ENCODE results near the gene RPGR.

The RPGR gene

GRCh38 chrX:38365954-38366353, 38.6 kb upstream of the RPGR start:
- H3K4me1 ChIP-seq: no peaks in the 10 kb centered on the region
- H3K9me3 ChIP-seq: no peaks in the 10 kb centered on the region
- H3K36me3 ChIP-seq: no peaks in the 10 kb centered on the region
- DNase-seq: no peak
- no peak overlapping the region for H3K4me3 ChIP-seq (ENCODE audit: low read depth, low read length)
- TF ChIP-seq CTCF (IDR thresholded peaks at IDR 0.05; ENCODE audit: low read depth, low read length): no peak
- H3K27me3 ChIP-seq: no peaks in the 10 kb centered on the region

GRCh38 chrX:38363046-38363445, 35.7 kb upstream of the RPGR start:
- Histone ChIP-seq H3K4me1 (no peaks in the 10 kb centered on the region), H3K27me3 (no peaks in the 10 kb centered on the region), H3K9me3 (no peaks in the 10 kb centered on the region), H3K4me3 (ENCODE audit: low read depth, low read length) (no peak overlapping the region), H3K36me3 (no peaks in the 10 kb centered on the region)
- no peak for TF ChIP-seq CTCF (IDR thresholded peaks at IDR 0.05; ENCODE audit: low read depth, low read length)
- DNase-seq: no peak

GRCh38 chrX:38357747-38358673, 30.7 kb upstream of the RPGR start:
- H3K36me3 ChIP-seq: no peaks in the 10 kb centered on the region
- H3K27me3 ChIP-seq: no peaks in the 10 kb centered on the region
- H3K9me3 ChIP-seq: no peaks in the 10 kb centered on the region
- no peak overlapping the region for H3K4me3 ChIP-seq (ENCODE audit: low read depth, low read length)
- DNase-seq: no peak
- no peak for TF ChIP-seq CTCF (IDR thresholded peaks at IDR 0.05; ENCODE audit: low read depth, low read length)
- no peaks in the 10 kb centered on the region for H3K4me1 ChIP-seq

- Histone ChIP-seq H3K36me3 (no peaks in the 10 kb centered on the region), H3K9me3 (no peaks in the 10 kb centered on the region), H3K4me3 (ENCODE audit: low read depth, low read length) (no peak overlapping the region), H3K4me1 (no peaks in the 10 kb centered on the region), H3K27me3 (no peaks in the 10 kb centered on the region)
- DNase-seq: no peak
- no peak for TF ChIP-seq CTCF (IDR thresholded peaks at IDR 0.05; ENCODE audit: low read depth, low read length)
Observed at GRCh38 chrX:38356401-38356800, 29.1 kb upstream of the RPGR start.

- Histone ChIP-seq H3K27me3 (no peaks in the 10 kb centered on the region), H3K36me3 (no peaks in the 10 kb centered on the region), H3K4me1 (no peaks in the 10 kb centered on the region), H3K4me3 (ENCODE audit: low read depth, low read length) (no peak within 1 kb of the TSS), H3K9me3 (no peaks in the 10 kb centered on the region)
- TF ChIP-seq CTCF (IDR thresholded peaks at IDR 0.05; ENCODE audit: low read depth, low read length): no peak
- no peak for DNase-seq
Observed at GRCh38 chrX:38352362-38352761, 25.1 kb upstream of the RPGR start, which contains the start of gene OTC. TSS of gene OTC (plus strand) at chrX:38352604. CDS start at chrX:38352697, 93 bp downstream.

GRCh38 chrX:38351346-38351745, 24.0 kb upstream of the RPGR start:
- no peak for DNase-seq
- Histone ChIP-seq H3K27me3 (no peaks in the 10 kb centered on the region), H3K4me1 (no peaks in the 10 kb centered on the region), H3K9me3 (no peaks in the 10 kb centered on the region), H3K36me3 (no peaks in the 10 kb centered on the region), H3K4me3 (ENCODE audit: low read depth, low read length) (no peak overlapping the region)
- no peak for TF ChIP-seq CTCF (IDR thresholded peaks at IDR 0.05; ENCODE audit: low read depth, low read length)
